B cell (primary cell): Measurements from ENCODE around the gene PPM1M. TPM values are rescaled to one million over a fixed set of nuclear protein-coding genes. Genes with fewer than 3 reads are reported as not detected.

Experiments
- ATAC-seq: fragments of 200-7000 bp; cut with Tn5 transposase; one replicate; pipeline ENCODE4 v1.10.0; 2021; ENCODE audit warnings: low read depth, mild to moderate bottlenecking, moderate number of reproducible peaks, moderate library complexity
- CTCF ChIA-PET: fragments of 350-600 bp; sonication (Branson Sonifier 250); formaldehyde crosslinking; loops from one replicate; lab custom pipeline; 2021; ENCODE audit warnings: antibody characterized with exemption, inconsistent platforms; lab: Charles Lee
- POLR2A ChIA-PET: fragments of 350-600 bp; sonication (Branson Sonifier 250); formaldehyde crosslinking; loops from one replicate; lab custom pipeline; 2021; ENCODE audit warnings: antibody characterized with exemption; lab: Charles Lee
- DNase-seq: peaks from one replicate; pipeline ENCODE4 v3.0.0; 2013
- H2AFZ ChIP-seq: 2 replicates; pipeline ENCODE4 v1.6.1; 2012; ENCODE audit warnings: mild to moderate bottlenecking, low read depth, low read length; ENCODE audit not compliant: insufficient read depth, poor library complexity, severe bottlenecking
- H3K27ac ChIP-seq, 2 donors: 1 replicate in 1 of 2; 2 replicates in 1 of 2; pipeline ENCODE4 v1.5.1; 2012 to 2013; ENCODE audit warnings: low read length in 2 of 2, mild to moderate bottlenecking in 2 of 2, moderate library complexity in 1 of 2
- H3K27me3 ChIP-seq, 4 experiments: fragments of 200-600 bp in 1 of 4; sonication (generic) in 1 of 4; replicated peaks in 1 of 4; 1 replicate in 2 of 4; 2 replicates in 2 of 4; pipeline versions ENCODE4 v1.6.1 to v1.7.0; 2013 to 2016; ENCODE audit warnings: low read length in 3 of 4, mild to moderate bottlenecking in 2 of 4, mixed read lengths in 1 of 4, moderate library complexity in 1 of 4; ENCODE audit not compliant: insufficient read depth in 4 of 4, control insufficient read depth in 3 of 4; ENCODE audit errors: control extremely low read depth in 1 of 4
- H3K36me3 ChIP-seq, 2 experiments: replicated peaks in 1 of 2; 1 replicate in 1 of 2; 2 replicates in 1 of 2; pipeline versions ENCODE4 v1.6.1 to v1.7.1; 2013; ENCODE audit warnings: low read length in 1 of 2; ENCODE audit not compliant: insufficient read depth in 2 of 2, control insufficient read depth in 1 of 2; ENCODE audit errors: control extremely low read depth in 1 of 2, extremely low read depth in 1 of 2
- H3K4me1 ChIP-seq, 2 donors: fragments of 200-600 bp in 1 of 2; sonication (generic) in 1 of 2; 1 replicate in 1 of 2; 2 replicates in 1 of 2; pipeline versions ENCODE4 v1.5.1 to v1.6.1; 2013 to 2017; ENCODE audit warnings: low read length in 2 of 2; ENCODE audit not compliant: control insufficient read depth in 2 of 2, insufficient read depth in 2 of 2
- H3K4me2 ChIP-seq: replicated peaks from 2 replicates; pipeline ENCODE3; 2012; ENCODE audit warnings: mild to moderate bottlenecking, low read depth, low read length; ENCODE audit not compliant: poor library complexity, severe bottlenecking
- H3K4me3 ChIP-seq, 5 experiments: fragments of 200-600 bp in 1 of 5; sonication (generic) in 1 of 5; 1 replicate in 3 of 5; 2 replicates in 2 of 5; pipeline versions ENCODE4 v1.5.1 to v1.7.0; 2011 to 2016; ENCODE audit warnings: low read length in 4 of 5, mild to moderate bottlenecking in 4 of 5, low read depth in 2 of 5, control low read depth in 1 of 5, moderate library complexity in 1 of 5; ENCODE audit not compliant: insufficient read depth in 1 of 5; ENCODE audit errors: control extremely low read depth in 1 of 5, extremely low read depth in 1 of 5
- H3K79me2 ChIP-seq: fragments of 200-600 bp; sonication (generic); one replicate; pipeline ENCODE4 v1.6.0; 2016; ENCODE audit warnings: low read length; ENCODE audit not compliant: control insufficient read depth, insufficient read depth
- H3K9ac ChIP-seq: fragments of 200-600 bp; sonication (generic); 2 replicates; pipeline ENCODE4 v1.6.1; 2017; ENCODE audit warnings: mild to moderate bottlenecking, low read length, moderate library complexity
- H3K9me3 ChIP-seq, 3 donors: one replicate each; pipeline versions ENCODE4 v1.6.1 to v1.7.1; 2013; ENCODE audit warnings: low read length in 2 of 3; ENCODE audit not compliant: control insufficient read depth in 2 of 3, insufficient read depth in 1 of 3; ENCODE audit errors: control extremely low read depth in 1 of 3
- H4K20me1 ChIP-seq: 2 replicates; pipeline ENCODE4 v1.6.0; 2012; ENCODE audit warnings: mild to moderate bottlenecking, low read length; ENCODE audit not compliant: insufficient read depth, control insufficient read depth, poor library complexity, severe bottlenecking
- H3K27ac Mint-ChIP-seq: one replicate; pipeline ENCODE4 v1.8.0; 2021; ENCODE audit warnings: mixed read lengths
- H3K27me3 Mint-ChIP-seq: one replicate; pipeline ENCODE4 v1.8.0; 2021; ENCODE audit warnings: mixed read lengths
- H3K4me1 Mint-ChIP-seq: one replicate; pipeline ENCODE4 v1.8.0; 2021; ENCODE audit warnings: mixed read lengths
- H3K4me3 Mint-ChIP-seq: one replicate; pipeline ENCODE4 v1.8.0; 2021; ENCODE audit warnings: mixed read lengths
- H3K9me3 Mint-ChIP-seq: one replicate; pipeline ENCODE4 v1.8.0; 2022; ENCODE audit warnings: mixed read lengths; ENCODE audit not compliant: insufficient read depth
- CTCF ChIP-seq: fragments of 200-600 bp; IDR thresholded peaks from one replicate; pipeline ENCODE4 v1.8.0; 2022; ENCODE audit warnings: antibody characterized with exemption, mild to moderate bottlenecking
- EZH2 ChIP-seq: IDR thresholded peaks from 2 replicates; pipeline ENCODE4 v1.6.1; 2012; ENCODE audit warnings: borderline replicate concordance, low read depth, mild to moderate bottlenecking, moderate library complexity, low read length; ENCODE audit not compliant: insufficient read depth, poor library complexity, severe bottlenecking
- WGBS: methylation state at CpG from one replicate; pipeline ENCODE4 v1.1.5; 2013; ENCODE audit warnings: missing lambda C conversion rate; ENCODE audit not compliant: insufficient coverage; 5-methylcytosine and 5-hydroxymethylcytosine counted together
- intact Hi-C: fragments of 100-400 bp; cut with micrococcal nuclease; formaldehyde crosslinking; loops from one replicate; pipeline ENCODE4 v1.10.0; 2022
- polyA plus RNA-seq: library from polyadenylated mRNA; depleted of rRNA; stranded (reverse); fragments of >200 nt; gene quantifications from 2 replicates; pipeline ENCODE4 v1.2.3, GENCODE V29; 2012
- total RNA-seq, 2 donors: library from RNA; stranded (reverse); fragments of 120-200 nt in 1 of 2; gene quantifications; 1 replicate in 1 of 2; 2 replicates in 1 of 2; pipeline versions ENCODE4 v1.2.3 to v1.2.4, GENCODE V29; 2013 to 2022

PPM1M gene
- total and polyA plus RNA-seq, 2 donors (not counting 1 experiment from before 2014, with no cell fraction given), result 45.0 to 65.2 TPM

- no peak for TF ChIP-seq EZH2
- TF ChIP-seq CTCF, result peak; percentile 94
- 59% methylated on average over 30 of the region's 34 CpGs for WGBS
- DNase-seq (peak; percentile 89), ATAC-seq (peak; percentile 93)
- Histone ChIP-seq H3K9ac (no peak overlapping the region), H3K9me3 (no peaks in the 10 kb centered on the region), H3K27ac (no peak overlapping the region), H2AFZ (no peak overlapping the region), H4K20me1 (peaks cover 62% of the 10 kb centered on the region), H3K4me3 (no peak overlapping the region), H3K27me3 (no peaks in the 10 kb centered on the region), H3K79me2 (peaks cover 73% of the 10 kb centered on the region), H3K36me3 (peaks cover 8 to 83% of the 10 kb centered on the region in 2 experiments), H3K4me1 (peaks cover 20 to 44% of the 10 kb centered on the region in 2 donors), H3K4me2 (peak overlapping the region; percentile 52)
- POLR2A ChIA-PET, result interaction anchor here (0.6 to 2.7 kb wide), 5 partner anchors 11 to 257 kb away, joined by 3 to 13 read pairs (median 9); partner anchors contain the start of gene WDR82
- CTCF ChIA-PET, result interaction anchor here (0.6 to 18.5 kb wide), 28 partner anchors 10 to 231 kb away, joined by 3 to 237 read pairs (median 6); partner anchors contain the start of genes GLYCTK, TLR9 and WDR82
- peak overlapping the region; percentile 37 for H3K4me3 Mint-ChIP-seq
- H3K9me3 Mint-ChIP-seq, result no peaks in the 10 kb centered on the region
- peaks cover 49% of the 10 kb centered on the region for H3K4me1 Mint-ChIP-seq
- peak overlapping the region; percentile 85 for H3K27ac Mint-ChIP-seq
- H3K27me3 Mint-ChIP-seq, result no peaks in the 10 kb centered on the region
- intact Hi-C loops, result loop anchor here (1.0 kb wide), 3 partner anchors 8 to 108 kb away; partner anchors contain the start of gene TWF2
Measured at GRCh38 chr3:52231502-52232278, 13.9 kb upstream of the PPM1M start.
